ENCODE data around the gene PTGS2. TPM values are rescaled to one million over a fixed set of nuclear protein-coding genes. Genes with fewer than 3 reads are reported as not detected.
A peak's percentile ranks its signal among the peaks of the same experiment; 100 is the strongest.

Gene PTGS2
- total RNA-seq, 1 experiment from 2014 or later: 0.37 TPM

- no peak for TF ChIP-seq CTCF (conservative IDR thresholded peaks at IDR 0.05)
- Histone ChIP-seq H4K8ac (replicated peaks; ENCODE audit: insufficient read length, low read depth, low read length) (no peak overlapping the region), H3K4me1 (ENCODE audit: insufficient read depth, low read length) (no peaks in the 10 kb centered on the region), H3K27me3 (ENCODE audit: insufficient read depth, low read length) (no peaks in the 10 kb centered on the region), H2BK15ac (ENCODE audit: low read depth, low read length) (no peak overlapping the region), H3K79me1 (ENCODE audit: insufficient read depth, low read depth, low read length, poor library complexity, severe bottlenecking) (no peaks in the 10 kb centered on the region), H4K5ac (ENCODE audit: insufficient read length, low read depth, low read length) (no peak overlapping the region), H3K56ac (ENCODE audit: insufficient read length, low read depth, low read length) (no peak overlapping the region), H3K18ac (ENCODE audit: insufficient read length, low read depth, low read length) (no peak overlapping the region), H2BK12ac (ENCODE audit: insufficient read length, low read depth, low read length) (no peak overlapping the region), H2BK20ac (ENCODE audit: low read depth, low read length, poor library complexity, severe bottlenecking) (no peak overlapping the region), H4K20me1 (ENCODE audit: control insufficient read depth, insufficient read depth, insufficient read length) (no peaks in the 10 kb centered on the region), H2AK5ac (ENCODE audit: insufficient read length, low read length) (no peak overlapping the region), H3K4ac (ENCODE audit: low read depth, low read length) (no peak overlapping the region), H3K9me3 (ENCODE audit: control insufficient read depth, low read depth, low read length) (no peaks in the 10 kb centered on the region), H2BK5ac (ENCODE audit: insufficient read length, low read length) (no peak overlapping the region), H3K4me2 (ENCODE audit: insufficient read depth, insufficient read length, low read length) (peak overlapping the region; percentile 77), H3K14ac (ENCODE audit: insufficient read depth, low read length) (no peak overlapping the region), H3K27ac (ENCODE audit: insufficient read length, low read depth, low read length) (no peak overlapping the region), H3K23ac (ENCODE audit: insufficient read length, low read depth, low read length) (no peak overlapping the region), H4K91ac (ENCODE audit: insufficient read length, low read depth, low read length) (no peak overlapping the region), H3K23me2 (ENCODE audit: insufficient read length, low read depth, low read length, poor library complexity, severe bottlenecking) (peaks cover 8% of the 10 kb centered on the region), H3K9ac (ENCODE audit: extremely low read depth, insufficient read length, low read length) (no peak overlapping the region), H3K79me2 (ENCODE audit: insufficient read depth, low read length) (no peaks in the 10 kb centered on the region), H3T11ph (ENCODE audit: low read length) (no peak overlapping the region), H2BK120ac (ENCODE audit: low read depth, low read length, poor library complexity, severe bottlenecking) (no peak overlapping the region), H2AFZ (ENCODE audit: low read length) (no peak overlapping the region)
- Mint-ChIP-seq H3K27me3 (ENCODE audit: low read depth) (peaks cover 17% of the 10 kb centered on the region), H3K4me3 (peak overlapping the region; percentile 88 to 94), H3K27ac (no peak overlapping the region; a peak in 1 of 7 replicates), H3K9me3 (no peaks in the 10 kb centered on the region), H3K4me1 (peaks cover 11% of the 10 kb centered on the region in 2 experiments; a peak in 3 of 4 replicates), H3K36me3 (ENCODE audit: insufficient read depth in 1 of 3, low read depth in 3 of 3) (no peaks in the 10 kb centered on the region)
- WGBS (ENCODE audit: extremely low coverage, insufficient read length, low lambda C conversion rate): no CpG with 5 or more reads among the region's 15 CpGs
- no peak for DNase-seq
These were observed 339 bp downstream of the PTGS2 start for GRCh38 chr1:186679924-186680244.
